Measurements from ENCODE around the gene BCORL1.

BCORL1 gene

DNA sequence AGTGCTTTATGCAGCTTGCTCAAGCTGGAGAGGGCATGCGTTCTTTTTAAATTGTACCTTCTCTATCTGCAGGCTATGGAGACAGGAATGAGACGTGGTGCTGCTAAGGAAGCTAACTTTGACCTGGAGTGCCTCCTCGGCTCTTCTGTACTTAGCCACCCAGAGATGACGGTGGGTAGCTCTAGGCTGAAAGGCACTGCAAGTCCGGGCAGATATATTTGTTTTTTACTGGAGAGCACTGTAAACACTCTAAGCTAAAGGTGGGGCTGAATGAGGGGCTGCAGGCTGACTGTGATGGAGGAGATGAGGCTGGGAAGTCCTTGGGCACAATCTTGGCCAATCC is 115.7 kb downstream of the BCORL1 start:
- DNase-seq = no peak

- DNase-seq = peak; percentile 28
These were observed 117.7 kb downstream of the BCORL1 start for GRCh38 chrX:130100180-130100579.

- no peak for DNase-seq
These were observed 121.2 kb downstream of the BCORL1 start for GRCh38 chrX:130103605-130104004.

- DNase-seq = no peak
These were observed 122.8 kb downstream of the BCORL1 start for GRCh38 chrX:130105244-130105643.

- no peak for DNase-seq
These were observed 123.6 kb downstream of the BCORL1 start for GRCh38 chrX:130106071-130106470.

Measured in OCI-M1 (cell line).